Measurements from ENCODE around the gene ANKRD22.

The ANKRD22 gene

DNA sequence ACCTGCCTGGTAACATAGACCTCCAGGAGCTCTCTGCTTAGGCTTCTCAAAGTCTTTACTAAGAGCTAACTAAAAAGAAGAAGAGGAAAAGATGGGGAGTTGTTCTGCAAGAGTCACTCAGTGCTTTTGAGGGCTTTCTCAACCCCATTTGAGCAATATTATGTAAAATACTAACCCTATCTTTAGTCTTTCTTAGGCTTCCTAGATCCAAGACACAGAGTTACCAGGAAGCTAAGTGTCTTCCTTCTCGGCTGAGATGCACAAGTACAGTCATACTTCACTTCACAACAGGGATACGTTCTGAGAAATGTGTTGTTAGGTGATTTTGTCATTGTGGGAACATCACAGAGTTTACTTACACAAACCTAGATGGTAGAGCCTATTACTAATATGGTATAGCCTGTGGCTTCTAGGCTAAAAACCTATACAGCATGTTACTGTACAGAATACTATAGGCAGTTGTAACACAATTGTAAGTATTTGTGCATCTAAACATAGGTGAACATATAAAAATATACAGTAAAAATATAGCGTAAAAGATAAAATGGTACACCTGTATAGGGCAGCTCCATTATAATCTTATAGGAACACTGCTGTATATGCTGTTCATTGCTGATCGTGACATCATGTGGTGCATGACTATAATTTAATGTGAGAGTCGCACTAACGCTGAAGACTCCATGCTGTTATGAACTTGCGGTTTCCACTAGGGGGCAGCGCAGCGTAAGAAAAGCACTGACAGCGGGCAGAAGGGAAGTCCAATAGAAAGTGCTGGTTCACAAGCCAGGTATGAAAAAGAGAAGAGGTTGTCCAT, 16.3 kb downstream of the ANKRD22 start:
- DNase-seq = peak; percentile 80 to 85

DNA sequence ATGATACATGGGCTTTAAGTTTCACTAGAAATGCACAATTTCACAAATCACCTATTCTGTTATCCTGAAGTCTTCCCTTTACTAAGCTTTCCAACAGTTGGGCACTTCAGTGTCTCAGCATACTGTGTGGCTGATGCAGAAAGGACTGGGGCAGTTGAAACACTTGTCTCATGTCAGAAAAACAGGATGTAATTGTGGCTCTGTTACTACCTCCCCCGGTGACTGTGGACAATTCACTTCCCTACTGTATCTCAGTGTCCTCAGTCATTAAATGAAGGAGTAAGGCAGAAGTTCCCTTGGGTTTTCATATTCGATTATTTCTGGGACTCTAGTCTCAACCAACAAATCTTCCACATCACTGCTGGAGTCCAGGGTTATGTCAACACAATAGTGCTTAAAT, 17.9 kb downstream of the ANKRD22 start:
- DNase-seq = no peak

DNA sequence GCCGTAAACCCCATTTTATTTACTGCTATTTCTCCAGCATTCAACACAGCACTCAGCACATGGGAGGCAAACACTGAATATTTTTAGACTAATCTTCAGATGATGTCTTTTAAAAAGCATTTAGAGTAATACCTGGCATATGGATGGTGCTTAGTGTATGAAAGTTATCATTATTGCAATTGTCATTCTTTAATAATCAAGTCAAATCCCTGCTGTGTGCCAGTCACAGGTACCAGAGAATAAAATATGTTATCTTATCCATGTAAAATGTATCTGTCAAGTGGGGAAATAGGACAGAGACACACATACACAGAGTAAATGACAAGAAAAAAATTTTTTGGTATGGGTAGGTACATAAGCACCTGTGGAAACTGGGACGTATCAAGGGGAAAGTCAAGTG, 18.5 kb downstream of the ANKRD22 start:
- no peak for DNase-seq

DNA sequence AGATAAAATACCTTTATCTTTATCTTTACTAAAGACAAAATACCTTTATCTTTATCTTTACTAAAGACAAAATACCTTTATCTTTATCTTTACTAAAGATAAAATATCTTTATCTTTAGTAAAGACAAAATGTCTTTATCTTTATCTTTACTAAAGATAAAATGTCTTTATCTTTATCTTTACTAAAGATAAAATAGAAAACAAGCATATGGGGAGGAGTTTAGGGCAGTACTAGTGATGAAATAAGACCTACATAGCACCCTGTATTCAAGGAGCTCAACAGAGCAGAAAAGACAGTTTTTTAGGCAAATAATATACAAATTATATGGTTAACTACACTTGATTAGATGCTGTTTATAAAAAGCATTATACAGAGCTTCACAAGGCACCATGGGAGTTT, 19.3 kb downstream of the ANKRD22 start:
- no peak for DNase-seq

DNA sequence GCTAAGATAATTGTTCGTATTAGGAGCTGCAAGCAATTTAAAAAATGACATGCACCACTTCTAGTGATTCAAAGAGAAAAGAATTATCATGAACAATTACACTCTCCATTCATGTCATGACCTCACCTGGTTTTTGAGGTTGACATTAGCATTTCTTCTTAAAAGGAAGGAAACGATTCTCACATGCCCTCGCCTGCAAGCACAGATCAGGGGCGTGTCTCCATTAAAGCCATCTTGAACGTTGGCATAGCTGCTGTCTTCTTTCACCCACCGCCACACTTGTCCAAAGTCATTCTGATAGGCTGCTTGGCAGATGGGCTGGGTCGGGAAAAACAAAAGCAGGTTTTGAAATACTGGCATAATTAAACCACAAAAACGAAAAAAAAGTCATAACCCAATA, 19.9 kb downstream of the ANKRD22 start:
- DNase-seq = peak in 1 of 2 experiments; percentile 34

DNA sequence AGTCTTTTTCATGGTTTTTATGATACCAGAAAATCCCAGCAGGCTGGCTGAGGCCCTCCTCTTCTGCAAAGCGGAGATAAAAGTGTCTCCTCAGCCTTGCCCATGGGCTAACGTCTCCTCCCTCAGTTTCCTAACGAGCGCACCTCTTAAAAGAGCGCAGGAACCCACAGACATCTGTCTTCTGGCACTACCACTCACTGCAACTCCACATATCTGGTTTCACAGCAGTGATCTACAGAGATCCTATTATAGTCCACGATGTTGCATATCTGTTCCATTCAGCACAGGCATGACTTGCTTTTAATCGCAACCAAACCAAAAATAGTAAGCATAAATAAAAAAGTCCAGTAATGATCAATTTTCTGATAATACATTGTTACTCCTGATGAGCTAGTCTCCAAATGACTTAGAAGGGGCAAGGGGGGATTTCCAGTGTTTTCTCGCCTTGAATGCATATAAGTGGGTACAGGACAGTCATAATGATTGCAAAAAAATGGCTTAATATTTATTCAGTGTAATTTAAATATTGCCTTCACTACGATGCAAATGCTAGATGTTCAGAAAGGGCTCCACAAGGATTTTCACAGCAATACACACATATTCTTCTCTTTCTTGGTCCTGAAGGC, 20.9 kb downstream of the ANKRD22 start:
- no peak for DNase-seq

DNA sequence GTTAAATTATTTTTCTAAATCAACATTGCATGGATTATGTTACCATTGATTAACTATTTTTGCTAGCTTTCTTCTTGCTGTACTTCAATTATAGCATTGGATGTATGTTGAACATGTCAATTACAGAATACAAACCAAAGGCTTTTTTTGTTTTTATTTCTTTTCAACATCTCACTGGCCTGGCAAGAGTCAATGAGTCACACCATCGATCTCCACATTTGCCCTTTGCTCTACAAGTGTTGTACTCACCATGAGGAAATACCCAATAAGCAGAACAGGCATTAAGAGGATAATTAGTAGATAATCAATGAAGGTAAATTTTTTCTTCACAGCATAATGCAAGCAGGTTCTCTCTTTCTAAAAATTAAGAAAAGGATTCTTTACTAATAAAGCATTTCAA, 23.3 kb downstream of the ANKRD22 start:
- DNase-seq = no peak

DNA sequence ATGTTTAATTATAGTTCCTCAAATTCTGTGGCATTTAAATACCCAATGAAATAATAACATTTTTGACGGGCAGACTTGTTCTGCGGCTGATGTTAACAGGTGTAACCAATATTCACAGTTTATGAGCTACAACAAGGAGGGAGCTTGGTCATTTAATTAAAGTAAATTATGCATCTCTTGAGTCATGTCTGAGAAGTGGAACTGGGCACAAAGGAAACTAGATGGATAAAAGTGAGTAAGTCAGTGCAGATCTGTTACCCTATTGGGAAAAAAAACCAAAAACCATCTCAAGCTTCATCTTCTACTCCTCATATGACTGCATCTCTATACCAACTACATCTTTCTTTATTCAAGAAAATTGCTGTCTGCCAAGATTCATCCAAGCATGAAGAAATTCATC, 24.0 kb downstream of the ANKRD22 start:
- no peak for DNase-seq

DNA sequence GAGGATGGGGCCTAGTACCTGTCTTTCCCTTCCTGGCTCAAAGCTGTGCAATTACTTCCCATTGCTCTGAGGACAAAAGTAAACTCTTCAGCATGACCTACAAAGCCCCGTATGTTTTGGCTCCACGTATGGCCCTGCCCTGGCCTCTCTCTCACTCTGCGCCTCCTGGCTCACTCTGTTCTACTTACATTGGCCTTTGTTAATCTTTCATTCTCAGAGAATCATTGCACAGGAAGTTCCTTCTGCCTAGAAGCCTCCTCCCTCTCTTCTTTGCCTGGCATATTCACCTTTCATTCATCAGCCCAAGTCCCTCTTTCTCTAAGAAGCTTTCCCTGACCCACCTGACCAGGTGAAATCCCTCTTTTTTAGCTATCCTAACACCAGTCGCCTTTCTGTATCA, 25.3 kb downstream of the ANKRD22 start:
- DNase-seq = no peak

DNA sequence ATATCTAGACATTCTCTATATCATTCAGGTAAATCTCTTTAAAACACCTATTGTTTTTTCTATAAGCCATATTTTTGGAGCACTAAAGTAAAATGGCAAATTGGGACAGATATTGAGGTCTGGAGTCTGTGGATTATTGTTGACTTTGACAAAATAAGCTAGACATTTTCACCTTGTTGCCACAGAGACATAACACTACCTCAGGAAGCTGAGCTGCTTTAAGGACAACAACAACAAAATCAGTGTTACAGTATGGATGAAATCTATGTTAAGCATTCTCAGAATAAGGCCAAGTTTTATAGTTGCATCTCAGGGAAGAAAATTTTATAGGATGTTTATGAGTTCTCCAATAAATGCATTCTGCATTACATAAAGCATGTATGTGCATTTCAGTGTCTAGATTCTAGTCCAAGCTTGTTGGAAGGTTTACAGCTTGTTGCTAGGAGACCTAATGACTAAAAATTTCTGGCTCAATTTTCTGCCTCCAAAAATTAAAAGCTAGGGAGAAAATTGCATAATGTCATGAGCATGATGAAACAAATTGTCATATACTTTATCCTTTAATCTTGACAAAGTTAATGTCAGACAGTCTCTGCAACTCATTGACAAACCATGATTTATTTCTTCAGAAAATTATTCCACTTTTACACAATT, 30.8 kb downstream of the ANKRD22 start:
- DNase-seq = no peak

DNA sequence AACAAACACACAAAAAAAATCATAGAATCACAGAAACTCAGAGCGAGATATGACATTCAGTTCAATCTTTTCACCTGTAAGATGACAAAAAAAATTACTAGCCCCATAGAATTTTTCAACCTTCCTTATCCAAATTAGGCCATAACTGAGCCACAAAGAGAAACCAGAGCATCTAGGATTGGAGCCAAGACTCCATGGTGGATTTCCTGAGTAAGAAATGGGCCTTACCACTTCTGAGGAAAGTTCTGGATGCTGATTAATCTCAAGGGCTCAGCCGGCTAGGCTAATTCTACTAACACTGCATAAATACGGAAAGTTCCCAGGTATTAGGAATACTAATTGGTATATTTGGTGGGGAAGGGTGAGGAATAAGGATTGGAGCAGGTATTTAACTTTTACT, 32.4 kb downstream of the ANKRD22 start:
- DNase-seq = no peak

DNA sequence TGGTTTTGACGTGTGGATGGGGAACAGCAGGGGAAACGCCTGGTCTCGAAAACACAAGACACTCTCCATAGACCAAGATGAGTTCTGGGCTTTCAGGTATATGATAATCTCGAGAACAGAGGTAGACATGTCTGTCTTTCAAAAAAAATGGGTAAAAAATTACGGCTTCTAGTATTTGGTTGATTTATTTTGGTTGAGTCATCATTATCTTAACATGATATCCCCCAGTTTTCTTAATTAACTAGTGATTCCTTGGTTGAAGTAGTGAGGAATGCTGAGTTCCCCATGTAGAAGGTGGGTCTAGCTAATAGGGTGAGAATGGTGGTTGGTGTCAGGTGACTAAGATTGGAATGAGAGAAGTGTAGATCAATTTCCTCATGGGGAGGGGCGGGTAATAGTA, 38.4 kb downstream of the ANKRD22 start:
- no peak for DNase-seq

DNA sequence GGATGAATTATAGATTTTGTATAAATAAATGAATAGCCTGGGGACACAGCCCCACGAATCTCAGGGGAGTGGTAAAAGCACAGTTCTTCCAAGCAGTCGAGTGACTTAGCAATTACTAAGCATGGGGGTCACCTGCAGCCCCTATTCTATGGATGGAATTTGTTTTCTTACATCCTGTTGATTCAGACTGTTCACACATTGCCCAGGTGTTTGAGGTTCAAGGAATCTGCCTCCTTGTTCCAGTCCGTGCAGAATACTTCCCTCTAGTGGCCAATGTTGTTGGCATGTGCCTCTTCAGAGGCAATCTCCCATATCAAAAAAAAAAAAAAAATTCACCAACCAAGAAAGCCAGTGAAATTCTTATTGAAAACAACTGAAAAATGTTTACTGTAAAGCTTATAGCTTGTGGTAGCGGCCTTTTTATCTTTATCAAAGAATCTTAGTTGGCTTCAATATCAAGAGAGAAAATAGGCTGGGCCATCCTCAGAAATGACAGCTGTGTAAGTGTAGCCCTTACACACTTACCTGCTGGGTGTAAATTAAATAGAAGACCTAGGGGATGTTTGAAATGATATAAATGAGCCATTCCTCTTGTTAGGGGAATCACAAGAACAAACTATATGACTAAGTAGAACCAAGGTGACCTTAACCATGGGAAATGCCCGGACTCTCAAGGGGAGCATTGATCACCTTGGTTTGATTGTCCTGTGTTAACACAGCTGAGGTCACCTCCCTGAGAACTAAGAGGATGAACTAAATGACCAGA, 41.3 kb downstream of the ANKRD22 start:
- DNase-seq = peak in 1 of 2 experiments; percentile 27

DNA sequence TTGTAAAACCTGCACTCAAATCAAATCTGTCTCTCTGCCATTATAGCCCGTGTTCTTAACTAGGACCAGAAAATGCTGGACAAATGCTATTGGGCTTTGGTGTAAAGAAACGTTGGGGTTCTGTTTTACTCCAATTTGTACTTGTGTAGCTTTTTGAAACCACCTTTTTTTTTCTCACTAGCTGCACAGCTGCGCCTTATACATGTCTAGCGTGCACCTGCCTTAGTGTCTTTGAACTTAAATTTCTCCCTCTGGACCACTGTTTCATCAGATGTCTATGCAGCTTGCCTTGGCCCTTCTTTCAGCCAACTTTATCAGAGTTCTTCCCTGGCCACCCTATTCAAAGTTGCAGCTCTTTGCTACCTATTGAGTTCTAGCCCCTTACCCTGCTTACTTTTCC, 42.0 kb downstream of the ANKRD22 start:
- DNase-seq = no peak

DNA sequence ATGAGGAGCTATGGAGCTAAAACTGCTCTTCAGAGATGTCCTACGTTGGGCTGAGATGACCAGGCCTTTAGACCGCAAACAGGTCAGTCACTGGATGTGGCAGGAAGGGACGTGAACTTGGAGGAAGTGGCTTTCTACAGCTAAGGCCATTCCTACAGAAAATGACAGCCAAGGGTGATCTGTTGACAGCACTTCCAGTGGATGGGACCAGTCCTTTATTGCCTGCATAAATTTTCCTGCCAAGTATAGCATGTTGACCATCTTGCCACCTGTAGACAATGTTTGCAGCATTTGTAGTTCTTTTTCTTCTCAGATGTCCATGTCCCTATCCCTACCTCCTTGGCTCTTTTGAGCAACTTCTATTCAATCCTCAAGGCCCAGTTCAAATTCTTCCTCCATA, 45.7 kb downstream of the ANKRD22 start:
- DNase-seq = no peak

DNA sequence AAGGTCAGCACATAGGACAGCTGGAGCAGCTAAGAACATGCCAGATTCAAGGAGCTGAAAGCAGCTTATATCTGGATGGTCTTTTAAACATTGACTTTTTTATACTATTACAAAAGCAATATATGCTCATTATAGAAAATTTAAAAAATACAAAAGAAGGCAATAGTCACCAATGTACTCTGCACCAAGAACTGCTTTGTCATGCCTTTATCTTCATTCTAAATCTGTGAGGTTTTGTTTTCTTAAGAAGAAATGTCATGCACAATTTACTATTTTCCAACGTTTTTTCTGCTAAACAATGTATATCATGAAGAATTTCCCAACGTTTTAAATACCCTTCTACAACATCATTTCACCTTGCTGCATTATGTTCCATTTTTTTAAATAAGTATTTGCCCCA, 46.3 kb downstream of the ANKRD22 start:
- DNase-seq = no peak

DNA sequence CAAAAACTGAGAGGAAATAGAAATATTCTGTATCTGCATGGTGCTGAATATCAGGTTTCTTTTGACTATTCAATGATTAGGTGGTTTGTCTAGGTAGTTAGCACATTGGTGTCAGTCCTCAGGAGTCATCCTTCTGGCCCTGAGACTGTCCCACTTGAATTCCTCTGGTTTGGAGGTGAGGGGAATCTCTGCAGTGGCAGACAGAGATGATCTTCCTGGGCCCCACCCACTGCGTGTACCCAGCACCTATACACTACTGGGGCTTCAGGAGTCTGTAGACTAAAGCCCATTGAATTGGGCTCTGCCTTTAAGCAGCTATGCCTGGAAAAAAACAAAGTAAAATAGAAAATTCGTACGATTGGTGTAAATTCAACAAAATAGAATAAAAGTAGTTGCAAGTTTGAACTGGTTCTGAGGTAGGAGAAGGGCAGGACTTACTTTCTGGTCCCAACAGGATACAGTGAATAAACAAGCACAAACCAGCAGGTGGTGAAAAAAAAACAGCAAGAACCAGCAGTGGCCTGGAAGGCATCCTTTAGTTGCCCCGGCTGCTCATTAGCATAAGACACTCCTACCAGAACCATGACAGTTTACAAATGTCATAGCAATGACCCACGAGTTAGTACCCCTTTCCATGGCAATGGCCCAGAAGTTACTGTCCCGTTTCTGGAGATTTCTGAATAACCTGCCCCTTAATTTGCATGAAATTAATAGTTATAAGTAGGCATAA, 47.4 kb downstream of the ANKRD22 start:
- DNase-seq = no peak

DNA sequence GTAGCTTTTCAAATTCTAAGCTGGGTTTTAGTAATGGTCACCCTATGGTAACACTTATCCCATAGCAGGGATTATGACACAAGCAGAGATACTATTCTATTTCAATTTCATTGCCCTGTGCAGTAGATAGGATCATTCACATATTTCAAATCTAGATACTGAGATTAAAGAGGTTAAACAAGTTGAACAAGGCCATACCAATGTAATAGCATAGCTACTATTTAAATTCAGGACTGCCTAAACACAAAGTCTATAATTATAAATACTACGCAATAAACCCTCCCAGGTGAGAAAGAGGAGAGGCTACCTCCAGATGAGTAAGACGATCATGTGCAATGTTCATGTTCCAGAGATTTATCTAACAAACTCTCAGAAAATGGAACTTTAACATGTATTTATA, 48.0 kb downstream of the ANKRD22 start:
- no peak for DNase-seq

DNA sequence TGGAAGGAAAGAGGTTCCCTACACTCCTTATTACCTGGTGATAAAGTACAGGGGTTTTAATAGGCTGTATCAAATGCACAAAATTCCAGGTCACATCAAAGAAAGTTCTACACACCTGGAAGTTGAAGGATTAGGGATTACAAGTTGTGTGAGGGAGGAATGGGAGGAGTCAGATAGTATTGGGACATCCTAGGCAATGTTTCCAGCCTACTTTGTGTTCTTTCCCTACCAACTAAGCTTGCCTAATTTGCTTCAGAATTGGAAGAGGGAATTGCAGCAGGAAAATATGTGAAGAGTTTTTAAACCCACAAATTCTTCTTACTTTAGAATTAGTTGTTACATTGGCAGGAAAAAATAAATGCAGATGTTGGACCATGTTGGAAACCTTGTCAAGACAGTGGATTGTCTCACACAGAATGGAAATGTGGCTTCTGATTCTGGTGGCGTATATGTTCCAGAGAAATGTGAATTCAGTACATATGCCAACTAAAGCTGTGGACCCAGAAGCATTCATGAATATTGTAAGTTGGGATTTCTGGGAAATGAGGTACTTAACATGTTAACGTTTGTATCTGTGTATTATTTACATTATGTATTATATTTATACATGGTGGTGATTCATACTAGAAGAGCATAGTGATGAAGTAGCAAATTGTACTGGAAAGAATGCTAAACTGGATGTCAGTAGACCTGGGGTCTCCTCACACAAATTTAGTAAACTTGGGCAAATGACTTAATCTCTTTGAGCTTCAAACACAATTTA, 48.9 kb downstream of the ANKRD22 start, which contains the start of gene LIPM:
TSS of gene LIPM (plus strand) at position 208 of the 763 bp plus-strand sequence. CDS start at position 375, 167 bp downstream.
- DNase-seq = no peak

DNA sequence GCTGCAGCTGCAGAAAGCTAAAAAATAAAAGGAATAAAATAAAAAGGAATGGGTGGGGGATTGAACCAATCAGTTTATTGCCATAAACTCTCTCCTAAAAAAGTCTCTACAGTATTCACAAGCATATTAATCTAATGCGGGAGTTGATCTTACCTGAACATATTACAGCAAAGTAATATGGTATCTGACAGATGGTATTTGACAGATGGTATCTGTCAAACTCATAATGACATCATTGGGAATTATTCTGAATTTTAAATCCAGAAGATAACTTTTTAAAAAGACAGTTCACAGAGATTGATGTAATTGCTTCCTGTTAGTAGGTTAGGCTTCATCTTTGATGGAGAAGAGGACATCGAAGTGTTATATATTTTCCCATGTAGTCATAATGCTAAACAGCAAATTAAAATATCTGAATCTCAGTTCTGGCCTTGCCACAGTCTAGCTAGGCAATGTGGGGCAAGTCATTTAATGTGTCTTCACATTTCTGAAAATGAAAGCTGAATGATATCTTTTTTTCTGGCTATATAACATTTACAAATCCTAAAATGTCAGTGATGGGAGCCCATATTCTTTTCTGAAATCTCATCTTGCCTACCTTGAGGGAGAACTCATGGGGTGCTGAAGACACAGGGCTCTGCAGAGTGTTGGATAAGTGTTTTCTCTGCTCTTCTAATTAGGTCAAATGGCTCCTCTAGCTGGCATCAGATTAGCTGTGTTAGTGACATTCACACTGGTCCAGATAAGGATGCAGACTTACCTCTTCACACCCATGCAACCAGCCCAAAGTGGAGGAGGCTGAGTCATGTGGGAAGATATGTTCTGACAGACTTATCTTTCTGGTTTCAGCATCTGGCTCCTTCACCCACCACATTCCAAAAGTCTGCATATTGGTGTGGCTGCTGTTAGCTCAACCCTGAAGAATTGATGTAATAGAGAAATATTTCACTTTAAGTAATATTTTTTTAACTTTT, 51.2 kb downstream of the ANKRD22 start:
- no peak for DNase-seq

DNA sequence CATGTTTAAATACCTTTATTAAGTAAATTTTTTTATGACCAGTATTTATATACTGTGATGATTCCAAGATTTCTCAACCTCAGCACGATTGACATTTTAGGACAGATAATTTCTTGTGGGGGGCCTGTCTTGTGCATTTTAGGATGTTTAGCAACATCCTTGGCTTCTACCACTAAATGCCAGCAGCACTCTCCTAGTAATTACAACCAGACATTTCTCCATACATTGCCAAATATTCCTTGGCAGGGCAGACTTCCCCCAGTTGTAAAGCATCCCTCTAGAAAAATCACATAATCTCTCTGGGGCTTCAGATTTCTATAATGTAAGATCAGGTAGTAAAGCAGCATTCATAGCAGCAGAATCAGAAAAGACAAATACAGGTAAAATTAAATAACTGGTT, 56.9 kb downstream of the ANKRD22 start:
- DNase-seq = no peak

Measured in stimulated activated CD4-positive, alpha-beta T cell treated with anti-CD3 and anti-CD28 coated beads, Interleukin-4, amount 100 ng/mL, for 4 hours (primary cell).